ENCODE results near the gene LIN37. TPM values are rescaled to one million over a fixed set of nuclear protein-coding genes. Genes with fewer than 3 reads are reported as not detected.

The LIN37 gene, protein sequence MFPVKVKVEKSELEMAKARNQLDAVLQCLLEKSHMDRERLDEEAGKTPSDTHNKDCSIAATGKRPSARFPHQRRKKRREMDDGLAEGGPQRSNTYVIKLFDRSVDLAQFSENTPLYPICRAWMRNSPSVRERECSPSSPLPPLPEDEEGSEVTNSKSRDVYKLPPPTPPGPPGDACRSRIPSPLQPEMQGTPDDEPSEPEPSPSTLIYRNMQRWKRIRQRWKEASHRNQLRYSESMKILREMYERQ
- 8.2 TPM for total RNA-seq
- long read RNA-seq, partial matches to known transcripts: 1 of 1 reads
- long read RNA-seq, other reads (novel, unspliced or antisense): 0 of 1 reads

DNA sequence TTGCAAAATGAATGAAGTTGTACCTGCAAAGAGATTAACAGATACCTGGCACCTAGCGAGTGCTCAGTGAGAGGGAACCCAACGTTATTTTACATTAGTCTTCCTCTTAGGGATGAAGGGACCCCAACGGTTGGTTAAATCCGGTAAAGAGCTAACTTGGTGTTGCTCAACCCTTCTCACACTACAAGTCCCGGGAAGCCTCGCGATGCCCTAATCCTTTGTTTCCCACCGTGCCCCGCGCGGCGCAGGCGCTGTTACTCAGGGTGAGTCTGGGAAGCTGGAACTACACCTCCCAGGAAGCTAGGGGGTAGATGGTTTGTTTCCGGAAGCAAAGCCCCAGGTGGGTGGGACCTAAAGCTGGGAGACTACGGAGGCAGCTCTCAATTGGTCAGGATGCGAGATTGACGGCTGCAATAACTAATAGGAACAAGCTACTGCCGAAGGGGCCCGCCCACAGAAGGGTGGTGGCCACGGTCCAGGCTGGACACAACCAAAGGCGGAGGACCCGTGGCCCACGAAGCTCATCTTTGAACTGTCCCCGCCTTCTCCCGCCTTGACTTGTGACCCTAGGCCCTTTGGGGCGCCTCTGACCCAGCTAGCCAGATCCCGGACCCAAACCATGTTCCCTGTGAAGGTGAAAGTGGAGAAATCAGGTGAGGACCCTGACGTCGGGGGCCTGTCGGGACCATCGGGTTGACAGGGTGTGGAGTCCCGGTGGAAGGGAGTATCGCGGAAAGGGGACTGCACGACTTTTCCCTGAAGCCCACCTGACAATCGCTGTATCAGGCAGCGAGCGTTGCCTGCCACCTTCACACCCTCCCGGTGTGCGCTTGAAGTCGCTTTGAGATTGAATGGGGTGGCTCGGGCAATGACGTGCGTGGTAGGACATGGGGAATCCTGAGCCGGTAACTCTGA lies at the start of gene LIN37:
TSS of gene LIN37 (plus strand) at position 471 of the 915 bp plus-strand sequence. CDS start at position 620, 149 bp downstream.
- peak; percentile 88 for ATAC-seq
- intact Hi-C loops (cut with DNase I): loop anchor here (5.0 to 10.0 kb wide), 2 partner anchors 101 to 366 kb away; partner anchors contain the start of genes COX6B1, OVOL3, POLR2I and TBCB

DNA sequence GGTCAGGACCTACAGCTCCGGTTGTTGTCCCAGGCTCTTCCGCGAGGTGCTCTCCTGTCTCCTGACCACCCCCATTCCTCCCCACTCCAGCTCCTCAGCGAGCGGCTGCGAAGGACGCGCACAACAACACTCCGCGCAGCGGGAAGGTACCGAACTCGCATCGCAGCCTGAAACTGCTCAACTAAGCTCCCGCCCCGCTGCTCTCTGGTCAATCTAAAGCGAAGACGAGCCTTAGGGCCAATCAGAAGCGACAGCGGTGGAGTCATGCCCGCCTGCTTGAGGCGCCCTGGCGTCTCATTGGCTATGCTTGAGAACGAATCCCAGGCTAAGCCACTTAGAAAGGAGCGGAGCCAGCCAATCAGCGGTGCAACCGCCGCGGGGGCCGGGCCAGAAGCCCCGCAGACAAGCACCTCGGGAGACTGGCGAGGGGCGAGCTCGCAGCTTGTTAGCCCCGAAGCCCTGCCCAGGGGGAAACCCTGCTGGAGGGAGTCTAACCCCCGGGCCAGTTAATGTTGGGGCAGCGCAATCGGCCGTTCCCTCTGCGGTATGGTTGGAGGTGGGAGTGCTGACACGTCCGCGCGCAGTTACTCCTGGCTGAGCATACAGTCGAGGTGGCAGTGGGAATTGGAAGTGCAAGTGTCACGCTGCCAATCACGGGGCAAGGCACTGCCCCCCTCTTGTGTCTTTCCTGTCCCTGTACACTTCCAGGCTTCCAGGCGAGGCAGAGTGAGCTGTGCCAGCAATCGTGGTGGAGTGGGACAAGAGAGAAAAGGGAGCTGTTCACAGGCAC lies 46.0 kb upstream of the LIN37 start:
- intact Hi-C loops (cut with DNase I): loop anchor here (1.0 kb wide), 1 partner anchor 14 kb away; no protein-coding TSS in a partner anchor
- peak; percentile 97 for DNase-seq (ENCODE audit: missing footprints)
- ATAC-seq: peak; percentile 99

More for the DNA sequence above, at the start of gene LIN37:
- peak; percentile 100 for DNase-seq (ENCODE audit: missing footprints)

DNA sequence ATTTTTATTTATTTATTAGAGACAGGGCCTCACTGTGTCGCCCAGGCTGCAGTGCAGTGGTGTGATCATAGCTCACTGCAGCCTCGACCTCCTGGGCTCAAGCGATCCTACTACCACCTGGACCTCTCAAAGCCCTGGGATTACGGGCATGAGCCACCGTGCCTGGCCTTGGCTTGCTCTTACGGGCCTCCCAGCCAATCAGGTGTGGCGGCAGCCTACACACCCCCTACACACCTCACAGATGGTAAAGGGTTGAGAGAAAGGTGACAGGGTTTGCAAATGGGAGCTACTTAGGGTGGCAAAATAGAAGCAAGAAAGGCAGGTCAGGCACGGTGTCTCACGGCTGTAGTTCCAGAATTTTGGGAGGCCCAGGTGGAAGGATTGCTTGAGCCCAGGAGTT lies 45.0 kb upstream of the LIN37 start:
- ATAC-seq (no peak), DNase-seq (ENCODE audit: missing footprints) (no peak)
- intact Hi-C loops (cut with DNase I): no loop called here

DNA sequence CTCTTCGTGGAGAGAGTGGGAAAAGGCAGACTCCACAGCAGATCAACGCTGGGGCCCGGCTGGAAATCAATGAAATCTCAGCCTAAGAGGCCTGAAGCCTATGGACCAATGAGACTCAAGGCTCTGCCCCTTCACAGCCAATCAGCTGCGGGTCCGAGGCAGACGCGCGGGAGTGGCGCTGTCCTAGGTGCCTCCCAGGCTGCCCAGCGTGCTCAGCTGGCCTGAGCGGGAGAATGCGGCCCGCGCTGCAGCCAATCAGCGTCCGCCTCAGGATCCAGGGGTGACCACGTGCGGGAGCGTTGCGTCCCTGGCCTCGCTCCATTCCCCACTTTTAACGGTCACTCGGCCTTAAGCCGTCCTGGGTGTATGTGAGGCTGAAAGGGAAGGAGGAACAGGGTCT lies 44.2 kb upstream of the LIN37 start, which contains the start of gene ZBTB32:
TSS of gene ZBTB32 (plus strand) at position 341 of the 400 bp plus-strand sequence. CDS start 10,069 bp downstream, outside the sequence.
- DNase-seq (ENCODE audit: missing footprints) (no peak), ATAC-seq (no peak)
- intact Hi-C loops (cut with DNase I): no loop called here

DNA sequence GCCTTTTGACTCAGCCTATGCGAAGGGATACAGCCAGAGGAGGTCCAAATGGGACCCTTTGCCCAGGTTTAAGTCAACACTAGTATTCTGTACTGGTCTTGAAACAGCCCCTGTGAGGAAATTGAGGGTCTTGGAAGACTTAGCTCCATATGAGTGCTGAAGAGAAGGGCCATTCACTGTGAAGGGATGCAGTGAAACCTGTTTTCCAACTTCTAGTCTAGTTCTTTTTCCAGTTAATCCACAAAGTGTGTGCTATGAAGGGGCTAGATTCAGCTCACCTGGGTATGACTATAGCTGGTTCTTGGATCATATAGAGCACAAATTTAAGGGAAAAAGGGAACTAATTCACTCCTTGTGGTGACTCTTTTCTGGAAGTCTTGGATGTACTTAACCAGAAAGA lies 40.0 kb upstream of the LIN37 start:
- intact Hi-C loops (cut with DNase I): no loop called here
- no peak for ATAC-seq
- DNase-seq (ENCODE audit: missing footprints): no peak

DNA sequence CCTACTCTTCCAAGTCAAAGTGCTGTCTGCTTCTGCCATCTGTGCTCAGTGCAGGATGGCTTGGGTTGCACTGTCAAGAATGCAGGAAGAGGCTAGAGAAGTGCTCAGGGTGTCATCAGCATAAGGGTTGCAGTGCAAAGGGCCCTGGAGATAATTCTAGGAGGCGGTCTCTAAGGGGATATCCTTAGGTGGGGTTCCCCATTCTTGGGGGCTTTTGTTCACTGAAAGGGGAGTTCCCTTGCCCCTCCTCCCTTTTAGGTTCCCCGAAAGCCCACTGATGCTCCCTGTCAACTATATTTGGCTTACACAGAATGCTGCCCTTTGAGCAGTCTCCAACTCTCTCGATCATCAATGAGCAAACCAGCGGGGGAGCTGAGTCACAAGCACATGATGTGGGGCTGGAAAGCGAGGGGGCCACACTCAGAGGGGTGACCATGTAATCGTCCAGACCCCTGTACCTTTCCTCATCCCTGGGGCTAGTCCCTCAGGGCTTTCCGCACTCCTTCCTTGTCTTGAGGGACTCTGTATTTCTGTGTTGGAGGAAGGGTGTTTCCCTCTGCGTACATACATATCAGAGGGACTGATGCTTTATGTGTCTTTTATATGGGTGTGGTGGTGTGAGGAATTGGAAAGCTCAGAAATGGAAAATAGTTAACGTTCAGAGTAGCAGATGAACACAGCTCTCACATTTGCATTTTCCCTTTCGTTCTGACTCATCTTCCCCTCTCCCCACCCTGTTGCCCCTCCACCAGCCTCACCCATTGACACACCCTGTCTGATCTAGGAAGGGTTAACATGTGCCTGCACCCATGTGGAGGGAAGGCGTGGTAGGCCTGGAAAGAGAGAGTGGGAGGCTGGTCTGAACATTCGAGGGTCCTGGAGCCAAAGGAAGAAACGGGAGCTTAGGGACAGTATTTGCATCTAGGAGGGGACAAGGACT lies 37.3 kb upstream of the LIN37 start:
- no peak for ATAC-seq
- no peak for DNase-seq (ENCODE audit: missing footprints)
- intact Hi-C loops (cut with DNase I): no loop called here

DNA sequence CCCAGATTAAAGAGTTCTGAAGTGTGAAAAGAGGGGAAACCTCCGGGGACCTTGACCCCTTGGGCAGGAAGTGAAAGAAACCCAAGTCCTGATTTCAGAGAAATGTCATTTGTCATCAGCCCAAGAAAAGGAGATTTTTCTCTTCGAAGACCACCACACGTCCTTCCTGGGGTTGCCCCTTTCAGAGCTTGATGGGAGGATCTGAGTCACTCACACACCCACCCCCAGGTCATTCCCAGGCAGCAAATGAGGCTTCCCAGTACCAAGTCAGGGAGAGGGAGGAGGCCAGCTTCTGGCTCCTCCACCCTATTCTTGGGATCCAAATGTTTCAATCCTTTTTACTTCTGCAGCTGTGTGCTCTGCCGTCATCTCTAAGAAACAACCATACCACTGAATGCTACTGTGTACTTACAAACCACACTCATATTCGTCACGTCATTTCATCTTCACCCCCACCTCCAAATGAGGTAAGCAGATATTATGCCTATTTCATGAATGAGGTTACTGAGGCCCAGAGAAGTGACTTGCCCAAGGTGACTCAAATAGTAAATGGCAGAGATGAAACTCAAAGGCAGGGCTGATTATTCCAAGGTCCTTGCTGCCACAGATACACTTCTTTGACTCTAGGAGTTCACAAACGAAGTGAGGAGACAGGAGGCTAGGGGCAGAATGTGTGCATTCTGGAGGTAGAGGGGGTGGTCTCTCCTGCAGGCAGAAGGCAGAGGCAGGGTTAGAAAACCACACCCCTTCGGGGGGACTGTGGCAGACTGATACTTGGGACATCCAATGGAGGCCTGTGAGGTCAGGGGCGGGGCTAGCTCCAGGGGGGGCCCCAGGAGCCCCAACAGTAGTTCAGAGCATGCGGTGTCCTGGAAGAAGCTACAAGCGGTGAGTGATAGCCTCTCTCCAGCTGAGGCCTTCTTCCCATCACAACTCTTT lies 35.5 kb upstream of the LIN37 start:
- peak; percentile 70 for DNase-seq (ENCODE audit: missing footprints)
- intact Hi-C loops (cut with DNase I): no loop called here
- no peak for ATAC-seq

DNA sequence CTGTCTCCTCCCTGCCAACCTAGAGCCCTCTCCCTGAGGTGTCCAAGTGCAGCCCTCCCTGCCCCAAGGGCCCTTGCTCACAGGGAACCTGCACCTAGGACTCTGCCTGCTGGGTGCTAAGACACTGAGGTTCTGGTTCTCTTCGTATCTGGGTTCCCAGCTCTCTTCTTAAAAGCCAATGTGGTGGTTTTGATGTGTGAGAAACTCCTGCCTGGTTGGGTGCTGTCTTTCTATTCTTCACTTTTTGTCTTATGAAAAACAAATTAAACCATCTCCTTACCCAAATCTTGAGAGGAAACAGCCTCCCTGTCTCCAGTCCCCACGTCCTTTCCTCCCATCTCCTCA lies 34.9 kb upstream of the LIN37 start:
- DNase-seq (ENCODE audit: missing footprints) (no peak), ATAC-seq (no peak)
- intact Hi-C loops (cut with DNase I): no loop called here

DNA sequence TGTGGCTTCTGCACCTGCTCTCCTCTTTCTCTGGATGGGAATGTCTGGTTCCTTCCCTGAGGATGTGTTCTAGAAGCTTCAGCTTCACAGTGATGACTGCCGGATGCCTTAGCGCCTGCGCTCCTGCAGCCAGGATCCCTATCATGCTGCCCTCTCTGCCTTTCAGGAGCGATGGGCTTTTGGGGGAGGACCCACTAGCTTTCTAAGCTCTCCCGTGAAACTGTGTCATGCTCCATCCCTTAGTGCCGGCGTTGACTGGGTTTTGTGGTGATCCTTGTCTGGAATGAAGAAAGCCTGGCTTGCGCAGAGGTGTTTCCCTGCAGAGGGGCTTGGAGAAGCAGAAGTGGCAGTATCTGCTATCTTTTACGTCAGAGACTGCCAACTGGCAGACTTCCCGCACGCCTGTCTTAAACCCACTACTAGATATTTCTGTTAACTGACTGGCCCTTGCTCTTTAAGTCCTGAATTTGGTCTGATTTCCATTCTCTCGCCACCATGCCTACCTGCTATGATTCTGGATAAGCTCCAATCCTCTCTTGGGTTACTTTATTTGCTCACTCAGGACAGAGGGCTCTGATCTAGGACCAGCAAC lies 34.4 kb upstream of the LIN37 start:
- ATAC-seq (no peak), DNase-seq (ENCODE audit: missing footprints) (peak; percentile 34)
- intact Hi-C loops (cut with DNase I): no loop called here

DNA sequence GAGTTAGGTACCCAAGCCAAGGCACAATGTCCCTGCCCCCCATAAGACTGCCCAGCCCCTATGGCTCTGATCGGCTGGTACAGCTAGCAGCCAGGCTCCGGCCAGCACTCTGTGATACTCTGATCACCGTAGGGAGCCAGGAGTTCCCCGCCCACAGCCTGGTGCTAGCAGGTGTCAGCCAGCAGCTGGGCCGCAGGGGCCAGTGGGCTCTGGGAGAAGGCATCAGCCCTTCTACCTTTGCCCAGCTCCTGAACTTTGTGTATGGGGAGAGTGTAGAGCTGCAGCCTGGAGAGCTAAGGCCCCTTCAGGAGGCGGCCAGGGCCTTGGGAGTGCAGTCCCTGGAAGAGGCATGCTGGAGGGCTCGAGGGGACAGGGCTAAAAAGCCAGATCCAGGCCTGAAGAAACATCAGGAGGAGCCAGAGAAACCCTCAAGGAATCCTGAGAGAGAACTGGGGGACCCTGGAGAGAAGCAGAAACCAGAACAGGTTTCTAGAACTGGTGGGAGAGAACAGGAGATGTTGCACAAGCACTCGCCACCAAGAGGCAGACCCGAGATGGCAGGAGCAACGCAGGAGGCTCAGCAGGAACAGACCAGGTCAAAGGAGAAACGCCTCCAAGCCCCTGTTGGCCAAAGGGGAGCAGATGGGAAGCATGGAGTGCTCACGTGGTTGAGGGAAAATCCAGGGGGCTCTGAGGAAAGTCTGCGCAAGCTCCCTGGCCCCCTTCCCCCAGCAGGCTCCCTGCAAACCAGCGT lies 33.6 kb upstream of the LIN37 start:
- intact Hi-C loops (cut with DNase I): no loop called here
- peak; percentile 42 for DNase-seq (ENCODE audit: missing footprints)
- no peak for ATAC-seq

DNA sequence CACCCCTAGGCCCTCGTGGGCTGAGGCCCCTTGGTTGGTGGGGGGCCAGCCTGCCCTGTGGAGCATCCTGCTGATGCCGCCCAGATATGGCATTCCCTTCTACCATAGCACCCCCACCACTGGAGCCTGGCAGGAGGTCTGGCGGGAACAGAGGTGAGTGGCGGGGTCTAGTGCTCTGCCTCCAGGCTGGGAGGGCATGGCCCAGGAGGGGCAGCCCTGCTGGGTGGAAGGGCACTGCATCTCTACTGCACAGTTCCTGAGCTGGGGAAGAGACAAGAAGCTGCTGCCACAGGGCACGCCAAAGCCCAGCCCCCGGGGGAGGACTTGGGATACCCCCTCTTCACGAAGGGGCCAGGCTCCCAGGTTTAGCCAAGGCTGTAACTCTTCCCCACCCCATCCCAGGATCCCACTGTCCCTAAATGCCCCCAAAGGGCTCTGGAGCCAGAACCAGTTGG lies 33.0 kb upstream of the LIN37 start:
- ATAC-seq (no peak), DNase-seq (ENCODE audit: missing footprints) (peak; percentile 15)
- intact Hi-C loops (cut with DNase I): no loop called here

DNA sequence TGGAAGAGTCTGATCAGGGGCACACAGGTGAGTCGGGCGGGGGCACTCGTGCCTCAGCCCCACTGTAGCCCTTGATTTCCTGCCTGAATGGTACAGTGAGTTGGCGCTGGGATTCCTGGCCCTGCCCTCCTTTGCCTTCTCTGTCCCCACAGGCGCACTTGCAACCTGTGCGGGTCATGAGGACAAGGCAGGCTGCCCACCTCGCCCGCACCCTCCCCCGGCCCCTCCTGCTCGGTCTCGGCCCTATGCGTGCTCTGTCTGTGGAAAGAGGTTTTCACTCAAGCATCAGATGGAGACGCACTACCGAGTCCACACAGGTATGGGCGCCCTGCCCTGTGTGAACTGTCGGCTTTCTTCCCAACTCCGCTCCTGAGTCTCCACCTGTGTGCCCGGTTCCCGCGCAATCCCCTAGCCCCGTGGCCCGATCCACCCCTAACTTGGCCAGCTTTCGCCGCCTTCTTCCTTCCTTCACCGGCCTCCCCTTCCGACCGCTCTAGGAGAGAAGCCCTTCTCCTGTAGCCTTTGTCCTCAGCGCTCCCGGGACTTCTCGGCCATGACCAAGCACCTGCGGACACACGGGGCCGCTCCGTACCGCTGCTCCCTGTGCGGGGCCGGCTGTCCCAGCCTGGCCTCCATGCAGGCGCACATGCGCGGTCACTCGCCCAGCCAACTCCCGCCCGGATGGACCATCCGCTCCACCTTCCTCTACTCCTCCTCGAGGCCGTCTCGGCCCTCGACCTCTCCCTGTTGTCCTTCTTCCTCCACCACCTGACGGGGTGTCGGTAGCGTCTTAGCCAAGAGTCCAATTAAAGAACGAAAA lies 32.2 kb upstream of the LIN37 start:
- intact Hi-C loops (cut with DNase I): loop anchor here (1.0 kb wide), 2 partner anchors 14 to 41 kb away; partner anchors contain the start of gene HSPB6
- DNase-seq (ENCODE audit: missing footprints) (peak; percentile 88), ATAC-seq (peak; percentile 42)

DNA sequence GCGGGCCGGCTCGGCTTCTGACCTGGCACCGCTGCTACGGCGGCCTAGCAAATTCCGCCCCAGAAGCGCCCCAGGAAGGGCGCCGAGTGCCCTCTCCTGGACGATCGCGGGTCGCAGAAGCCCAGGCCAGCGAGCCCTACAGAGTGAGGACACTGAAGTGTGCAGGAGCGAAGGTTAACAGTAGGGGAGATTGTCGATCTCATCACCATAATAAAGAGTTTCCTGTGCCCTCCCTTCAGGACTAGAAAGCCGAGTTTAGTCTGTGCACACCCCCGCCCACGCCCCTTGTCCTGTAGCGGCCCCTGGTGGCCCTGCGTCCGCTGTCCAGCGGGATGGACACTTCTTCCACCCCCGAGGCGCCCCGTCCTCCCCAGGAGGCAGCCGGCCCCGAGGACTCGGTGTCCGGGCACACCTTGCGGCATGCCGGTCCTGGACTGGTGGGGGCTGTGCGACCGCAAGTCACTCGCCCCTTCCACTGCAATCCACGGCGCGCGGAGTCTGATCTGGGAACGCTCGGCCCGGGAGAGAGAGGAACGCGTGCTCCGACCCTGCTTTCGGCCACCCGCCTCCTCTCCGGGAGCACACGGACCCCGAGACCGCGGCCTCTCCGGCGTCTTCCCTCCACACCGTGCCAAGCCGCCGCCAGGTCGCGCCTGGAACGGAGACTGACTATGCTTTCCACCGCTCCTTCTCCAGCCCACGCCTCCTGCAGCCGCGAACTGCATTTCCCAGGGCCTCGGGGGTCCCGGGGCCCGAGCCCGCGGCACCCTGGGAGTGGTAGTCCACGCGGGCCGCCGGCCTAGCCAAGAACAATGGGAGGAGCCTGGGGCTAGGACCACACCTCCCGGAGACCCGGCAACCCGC lies 31.3 kb upstream of the LIN37 start:
- ATAC-seq (peak; percentile 96), DNase-seq (ENCODE audit: missing footprints) (peak; percentile 99)
- intact Hi-C loops (cut with DNase I): loop anchor here (1.0 kb wide), 6 partner anchors 15 to 214 kb away; partner anchors contain the start of genes HSPB6, PSENEN and U2AF1L4
